Neural cell (in vitro differentiated cells): Measurements from ENCODE around the gene HS3ST5. TPM values are rescaled to one million over a fixed set of nuclear protein-coding genes. Genes with fewer than 3 reads are reported as not detected.

Source experiments
- H2AFZ ChIP-seq: fragments of 200-600, 300-800 bp; sonication (generic), shearing (Covaris generic); 2 replicates; pipeline ENCODE4 v1.6.0; 2014; ENCODE audit warnings: low read depth, mild to moderate bottlenecking, antibody characterized with exemption, low read length, moderate library complexity
- H3F3A ChIP-seq: fragments of 200-600 bp; shearing (Covaris generic); 2 replicates; pipeline ENCODE4 v1.6.1; 2016; ENCODE audit warnings: mild to moderate bottlenecking, moderate library complexity, mixed read lengths, antibody characterized with exemption, low read length; ENCODE audit not compliant: insufficient read depth, poor library complexity, severe bottlenecking
- H3K27ac ChIP-seq: fragments of 200-600, 300-800 bp; sonication (generic), shearing (Covaris generic); 2 replicates; pipeline ENCODE4 v1.5.1; 2014; ENCODE audit warnings: mild to moderate bottlenecking, low read length, moderate library complexity
- H3K27me3 ChIP-seq: fragments of 300-800, 200-600 bp; sonication (generic), shearing (Covaris generic); 2 replicates; pipeline ENCODE4 v1.6.0; 2014; ENCODE audit warnings: mild to moderate bottlenecking, low read depth, low read length, moderate library complexity; ENCODE audit not compliant: insufficient read depth
- H3K36me3 ChIP-seq: fragments of 300-800, 200-600 bp; sonication (generic), shearing (Covaris generic); 2 replicates; pipeline ENCODE4 v1.5.1; 2014; ENCODE audit warnings: mild to moderate bottlenecking, antibody characterized with exemption, low read length, moderate library complexity; ENCODE audit not compliant: insufficient read depth
- H3K4me2 ChIP-seq: fragments of 300-800, 200-600 bp; sonication (generic), shearing (Covaris generic); 2 replicates; pipeline ENCODE4 v1.6.0; 2014; ENCODE audit warnings: mild to moderate bottlenecking, low read length
- H3K4me3 ChIP-seq: fragments of 300-800, 200-600 bp; sonication (generic), shearing (Covaris generic); 2 replicates; pipeline ENCODE4 v1.5.1; 2014; ENCODE audit warnings: mild to moderate bottlenecking, low read length, moderate library complexity
- H3K79me2 ChIP-seq: fragments of 200-600 bp; shearing (Covaris generic); replicated peaks from 2 replicates; pipeline ENCODE4 v1.6.0; 2014; ENCODE audit warnings: mild to moderate bottlenecking, low read length, moderate library complexity; ENCODE audit not compliant: insufficient read depth
- H3K9ac ChIP-seq: fragments of 300-800, 200-600 bp; sonication (generic), shearing (Covaris generic); 2 replicates; pipeline ENCODE4 v1.6.1; 2016; ENCODE audit warnings: mild to moderate bottlenecking, low read length, mixed read lengths
- H3K9me2 ChIP-seq: fragments of 200-600 bp; shearing (Covaris generic); 2 replicates; pipeline ENCODE4 v1.6.1; 2016; ENCODE audit warnings: mild to moderate bottlenecking, low read length, mixed read lengths; ENCODE audit not compliant: insufficient read depth
- H3K9me3 ChIP-seq: fragments of 200-600, 300-800 bp; sonication (generic), shearing (Covaris generic); 2 replicates; pipeline ENCODE4 v1.6.1; 2016; ENCODE audit warnings: mild to moderate bottlenecking, mixed run types, low read length, moderate library complexity, mixed read lengths
- H4K20me1 ChIP-seq: fragments of 200-600 bp; shearing (Covaris generic); 2 replicates; pipeline ENCODE4 v1.6.1; 2016; ENCODE audit warnings: mild to moderate bottlenecking, mixed run types; ENCODE audit not compliant: insufficient read depth
- CTCF ChIP-seq: fragments of 450-650 bp; IDR thresholded peaks from 2 replicates; pipeline ENCODE4 v1.5.1; 2014; ENCODE audit warnings: antibody characterized with exemption, mild to moderate bottlenecking, moderate library complexity; ENCODE audit not compliant: poor library complexity, severe bottlenecking
- EP300 ChIP-seq: fragments of 450-650 bp; conservative IDR thresholded peaks from 2 replicates; pipeline ENCODE4 v1.6.1; 2014; ENCODE audit warnings: antibody characterized with exemption, mild to moderate bottlenecking, moderate library complexity; ENCODE audit not compliant: poor library complexity, severe bottlenecking
- EZH2 ChIP-seq: fragments of 200-600, 300-800 bp; shearing (Covaris generic), sonication (generic); IDR thresholded peaks from 2 replicates; pipeline ENCODE4 v1.6.1; 2014; ENCODE audit warnings: antibody characterized with exemption, low read length, borderline replicate concordance, mild to moderate bottlenecking; ENCODE audit not compliant: insufficient read depth, poor library complexity, severe bottlenecking
- MXI1 ChIP-seq: fragments of 450-650 bp; conservative IDR thresholded peaks from 2 replicates; pipeline ENCODE4 v1.6.1; 2014; ENCODE audit warnings: antibody characterized with exemption, mild to moderate bottlenecking; ENCODE audit not compliant: poor library complexity, severe bottlenecking
- POLR2AphosphoS5 ChIP-seq: IDR thresholded peaks from 2 replicates; pipeline ENCODE4 v1.6.1; 2012
- RAD21 ChIP-seq: fragments of 450-650 bp; conservative IDR thresholded peaks from 2 replicates; pipeline ENCODE4 v1.6.1; 2014; ENCODE audit warnings: antibody characterized with exemption, mild to moderate bottlenecking, moderate library complexity
- REST ChIP-seq: IDR thresholded peaks from 2 replicates; pipeline ENCODE4 v1.6.1; 2012; ENCODE audit warnings: borderline replicate concordance
- SMC3 ChIP-seq: fragments of 450-650 bp; conservative IDR thresholded peaks from 2 replicates; pipeline ENCODE4 v1.6.1; 2014; ENCODE audit warnings: antibody characterized with exemption, mild to moderate bottlenecking, moderate library complexity; ENCODE audit not compliant: poor library complexity
- TAF1 ChIP-seq: IDR thresholded peaks from 2 replicates; pipeline ENCODE4 v1.6.1; 2012; ENCODE audit warnings: low read depth
- polyA plus RNA-seq: library from polyadenylated mRNA; depleted of rRNA; stranded (reverse); fragments of >200 nt; gene quantifications from 2 replicates; pipeline ENCODE4 v1.2.3, GENCODE V29; 2014

Gene HS3ST5
- polyA plus RNA-seq, 1 donor from 2014 or later, result not detected

- Histone ChIP-seq H3K27ac (no peak overlapping the region), H3K4me3 (no peak overlapping the region), H3K27me3 (no peaks in the 10 kb centered on the region), H3K9me3 (no peaks in the 10 kb centered on the region), H3F3A (no peaks in the 10 kb centered on the region), H2AFZ (no peak overlapping the region), H3K9me2 (no peaks in the 10 kb centered on the region), H4K20me1 (no peaks in the 10 kb centered on the region), H3K79me2 (no peaks in the 10 kb centered on the region), H3K4me2 (no peak overlapping the region), H3K9ac (no peak overlapping the region), H3K36me3 (no peaks in the 10 kb centered on the region)
- TF ChIP-seq POLR2AphosphoS5 (no peak), TAF1 (no peak), EP300 (no peak), EZH2 (no peak), CTCF (no peak), REST (no peak), RAD21 (no peak), SMC3 (no peak), MXI1 (no peak)
These were observed 29.9 kb downstream of the HS3ST5 start for GRCh38 chr6:114312931-114313330.

- Histone ChIP-seq H3K27me3 (no peaks in the 10 kb centered on the region), H3K27ac (no peak overlapping the region), H3K9me2 (no peaks in the 10 kb centered on the region), H3K9me3 (no peaks in the 10 kb centered on the region), H3K36me3 (no peaks in the 10 kb centered on the region), H4K20me1 (no peaks in the 10 kb centered on the region), H3K79me2 (no peaks in the 10 kb centered on the region), H3F3A (no peaks in the 10 kb centered on the region), H2AFZ (no peak overlapping the region), H3K4me2 (no peak overlapping the region), H3K9ac (no peak overlapping the region), H3K4me3 (no peak overlapping the region)
- TF ChIP-seq EP300 (no peak), POLR2AphosphoS5 (no peak), CTCF (no peak), MXI1 (no peak), SMC3 (no peak), TAF1 (no peak), REST (no peak), EZH2 (no peak), RAD21 (no peak)
These were observed 32.8 kb downstream of the HS3ST5 start for GRCh38 chr6:114310053-114310452.
